Stimulated activated CD8-positive, alpha-beta memory T cell treated with anti-CD3 and anti-CD28 coated beads, Interleukin-2, amount 100 ng/mL, for 48 hours (primary cell): ENCODE measurements around the gene DIS3L2.
"Not testable (repeated sequence)": the region's sequence is repeated elsewhere in the genome, so short reads cannot be mapped to it uniquely, and the experiment has no call there.

Experiments
- DNase-seq, 2 donors: peaks; one replicate each; pipeline ENCODE4 v3.0.0-alpha.2; 2020; ENCODE audit warnings: low read depth in 2 of 2

DIS3L2 gene

DNA sequence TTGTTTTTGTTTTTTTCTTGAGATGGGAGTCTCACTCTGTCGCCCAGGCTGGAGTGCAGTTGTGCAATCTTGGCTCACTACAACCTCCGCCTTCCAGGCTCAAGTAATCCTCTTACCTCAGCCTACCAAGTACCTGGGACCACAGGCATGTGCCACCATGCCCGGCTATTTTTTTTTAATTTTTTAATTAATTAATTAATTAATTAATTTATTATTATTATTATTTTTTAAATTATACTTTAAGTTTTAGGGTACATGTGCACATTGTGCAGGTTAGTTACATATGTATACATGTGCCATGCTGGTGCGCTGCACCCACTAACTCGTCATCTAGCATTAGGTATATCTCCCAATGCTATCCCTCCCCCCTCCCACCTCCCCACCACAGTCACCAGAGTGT, 215.1 kb downstream of the DIS3L2 start:
- not testable (repeated sequence) for DNase-seq

DNA sequence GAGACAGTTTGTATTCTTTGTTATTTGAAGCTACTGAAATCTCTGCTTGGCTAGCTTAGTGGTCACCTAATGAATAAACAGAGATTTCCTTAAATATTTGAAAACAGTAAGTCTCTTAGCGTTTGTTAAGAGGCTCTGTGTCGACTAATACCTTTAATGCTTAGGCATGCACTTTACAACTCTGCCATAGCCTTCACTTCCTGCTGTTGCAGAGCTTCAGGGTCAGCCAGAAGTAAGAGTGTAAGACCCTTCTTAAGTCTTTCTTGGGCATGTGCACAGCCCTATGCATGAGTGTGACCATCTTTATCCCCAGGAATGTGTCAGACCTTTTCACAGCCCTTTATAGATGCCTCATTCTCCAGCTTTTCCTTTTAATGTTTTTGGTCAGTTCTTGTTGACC, 221.8 kb downstream of the DIS3L2 start:
- no peak for DNase-seq

DNA sequence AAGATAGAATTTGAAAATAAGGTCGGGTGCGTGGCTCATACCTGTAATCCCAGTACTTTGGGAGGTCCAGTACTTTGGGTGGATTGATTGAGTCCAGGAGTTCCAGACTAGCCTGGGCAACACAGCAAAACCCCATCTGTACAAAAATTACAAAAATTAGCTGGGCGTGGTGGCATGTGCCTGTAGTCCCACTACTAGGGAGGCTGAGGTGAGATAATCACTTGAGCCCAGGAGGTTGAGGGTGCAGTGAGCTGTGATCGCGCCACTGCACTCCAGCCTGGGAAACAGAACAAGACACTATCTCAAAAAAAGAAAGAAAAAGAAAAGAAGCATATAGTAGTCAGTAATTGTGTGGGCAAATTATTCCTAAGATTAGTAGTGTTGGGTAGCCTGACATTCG, 222.8 kb downstream of the DIS3L2 start:
- DNase-seq = no peak

- no peak for DNase-seq
Measured at GRCh38 chr2:232190796-232191195, 229.3 kb downstream of the DIS3L2 start.

DNA sequence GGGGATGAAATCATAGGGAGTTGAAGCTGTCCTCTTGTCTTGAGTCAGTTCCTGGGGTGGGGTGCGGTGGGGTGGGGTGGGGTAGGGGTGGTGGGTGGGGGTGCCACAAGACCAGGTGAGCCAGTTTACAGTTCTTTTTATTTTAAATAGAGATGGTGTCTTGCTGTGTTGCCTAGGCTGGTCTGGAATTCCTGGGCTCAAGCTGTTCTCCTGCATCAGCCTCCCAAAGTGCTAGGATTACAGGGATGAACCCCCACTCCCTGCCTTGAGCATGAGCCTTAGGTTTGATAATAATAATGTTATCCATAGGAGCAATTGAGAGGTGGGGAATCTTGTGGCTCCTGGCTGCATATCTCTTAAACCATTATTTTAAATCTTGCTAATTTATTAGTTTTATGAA, 234.0 kb downstream of the DIS3L2 start:
- DNase-seq = no peak

DNA sequence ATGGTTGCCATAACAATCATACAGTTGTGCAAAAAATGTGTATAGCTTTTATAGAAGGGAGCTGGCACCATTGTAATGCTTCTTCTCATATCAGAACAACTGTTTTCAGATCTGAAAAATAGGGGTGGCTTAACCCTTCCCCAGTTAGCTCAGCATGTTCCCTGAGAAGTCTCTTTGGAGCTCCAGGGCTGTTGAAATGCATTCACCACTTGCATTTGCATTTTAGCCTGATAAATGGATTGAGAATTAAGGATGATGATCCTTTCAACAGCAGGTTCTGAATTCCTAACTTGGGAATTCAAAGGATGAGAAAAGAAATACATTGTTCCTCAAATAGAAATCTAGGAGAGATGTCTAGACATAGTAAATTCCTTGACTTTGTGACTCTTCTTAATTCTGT, 235.3 kb downstream of the DIS3L2 start:
- no peak for DNase-seq

DNA sequence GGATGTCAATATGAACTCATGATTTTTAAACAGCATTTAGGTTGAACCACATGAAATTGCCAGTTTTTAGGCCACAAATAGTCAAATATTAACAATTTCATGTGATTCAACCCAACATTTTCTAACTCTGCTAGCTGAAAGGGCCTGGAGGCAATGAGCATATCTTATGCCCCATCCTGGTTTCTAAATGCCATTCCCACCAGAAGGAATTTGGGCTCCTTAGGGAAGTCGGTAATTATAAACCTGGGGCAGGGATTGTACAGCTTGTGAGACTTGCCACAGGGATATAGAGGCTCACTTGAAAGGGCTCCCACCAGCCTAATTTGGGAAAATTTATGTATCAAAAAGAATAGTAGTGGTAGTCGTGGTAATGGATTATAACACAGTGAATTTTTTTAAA, 238.7 kb downstream of the DIS3L2 start:
- no peak for DNase-seq

DNA sequence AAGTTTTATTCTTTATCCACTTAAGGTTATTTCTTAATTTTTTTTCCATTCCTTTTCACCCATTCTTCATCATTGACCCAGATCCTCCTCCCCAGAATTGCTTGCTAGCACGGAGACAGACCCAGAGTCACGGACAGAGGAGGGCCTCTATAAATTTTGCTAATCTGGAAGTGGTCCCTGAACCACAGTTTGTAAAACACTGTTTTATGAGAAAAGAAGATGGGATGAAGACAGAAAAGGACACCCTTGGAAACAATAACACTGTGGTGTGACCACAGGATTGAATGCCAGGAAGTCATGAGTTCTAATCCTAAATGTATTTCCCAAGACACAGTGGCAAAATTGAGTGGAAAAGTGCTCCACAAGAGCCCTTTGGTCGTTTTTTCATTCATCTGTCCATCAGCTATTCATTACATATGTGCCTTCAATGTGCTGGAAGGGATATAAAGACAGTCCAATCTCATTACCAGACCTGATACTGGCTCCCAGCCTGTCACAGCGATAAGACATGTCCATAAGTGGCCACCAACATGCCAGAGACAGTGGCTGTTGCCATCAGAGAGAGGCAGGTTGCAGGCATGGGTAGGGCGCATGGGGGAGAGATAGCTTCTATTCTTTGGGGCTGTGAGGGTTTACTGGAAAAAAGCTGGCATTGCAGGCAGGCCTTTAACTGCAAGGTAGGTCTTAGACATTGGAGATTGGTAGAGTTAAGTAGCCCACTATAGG, 241.8 kb downstream of the DIS3L2 start:
- DNase-seq = no peak

DNA sequence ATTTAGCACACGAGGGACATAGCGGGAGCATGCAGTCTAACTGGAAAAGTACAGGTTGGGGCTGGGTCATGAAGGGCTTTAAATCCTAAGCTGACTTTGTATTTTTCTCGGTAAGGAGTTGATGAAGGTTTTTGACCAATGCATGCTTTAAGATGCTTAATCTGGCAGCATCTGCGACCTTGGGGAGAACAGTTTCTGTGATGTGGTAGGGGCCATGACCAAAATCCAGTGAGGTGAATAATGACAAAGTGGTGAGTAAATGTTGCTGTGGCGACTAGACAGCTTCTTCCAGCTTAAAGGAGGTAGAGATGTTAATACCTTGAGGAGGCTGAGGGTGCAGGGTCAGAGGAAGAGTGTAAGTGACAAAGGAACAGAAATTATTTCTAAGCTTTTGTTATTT, 242.4 kb downstream of the DIS3L2 start:
- DNase-seq = peak in 1 of 2 donors; percentile 1

GRCh38 chr2:232204457-232204931, 243.0 kb downstream of the DIS3L2 start:
- no peak for DNase-seq

- DNase-seq = no peak
Measured at GRCh38 chr2:232207174-232207573, 245.7 kb downstream of the DIS3L2 start.

- DNase-seq = no peak
Measured at GRCh38 chr2:232210306-232210705, 248.8 kb downstream of the DIS3L2 start.

DNA sequence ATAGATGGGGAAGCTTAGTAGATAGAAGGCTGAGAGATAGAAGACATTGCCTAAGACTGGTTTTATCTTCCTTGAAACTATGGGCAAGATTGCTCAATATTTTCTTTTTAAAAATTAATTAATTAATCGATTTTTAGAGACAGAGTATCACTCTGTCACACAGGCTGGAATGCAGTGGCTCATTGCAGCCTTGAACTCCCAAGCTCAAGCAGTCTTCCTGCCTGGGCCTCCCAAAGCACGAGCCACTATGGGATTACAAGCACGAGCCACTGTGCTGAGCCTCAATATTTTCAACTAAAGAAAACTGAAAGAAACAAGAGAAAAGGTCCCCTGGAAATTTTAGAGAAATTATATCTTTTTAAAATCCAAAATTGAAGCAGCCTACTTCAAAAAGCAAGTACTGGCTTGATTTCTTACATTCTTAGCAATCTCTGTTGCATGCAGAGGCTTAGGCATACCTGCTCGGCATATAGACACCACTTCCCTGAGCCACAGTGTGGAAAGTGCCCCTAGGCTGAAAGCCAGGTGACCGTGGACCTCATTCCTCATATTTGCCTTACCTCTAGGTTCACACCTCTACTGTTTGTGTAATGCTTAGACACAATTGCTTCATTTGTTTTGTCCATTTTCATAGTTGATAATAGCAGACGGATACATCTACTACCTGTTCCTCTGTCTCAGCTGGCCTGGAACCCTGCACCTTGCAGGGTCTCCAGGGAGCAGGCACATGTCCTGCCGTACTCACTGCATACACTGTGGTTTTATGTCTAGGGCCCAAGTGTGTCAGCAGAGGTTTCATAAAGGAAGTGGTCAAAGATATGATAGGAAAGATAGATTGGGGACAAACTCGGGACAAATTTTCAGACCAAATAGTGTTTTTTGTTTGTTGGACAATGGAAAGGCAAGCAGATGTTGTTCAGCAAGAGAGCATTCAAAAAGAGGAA, 250.5 kb downstream of the DIS3L2 start:
- no peak for DNase-seq

GRCh38 chr2:232213176-232213575, 251.7 kb downstream of the DIS3L2 start:
- DNase-seq = no peak

GRCh38 chr2:232214053-232214452, 252.5 kb downstream of the DIS3L2 start:
- no peak for DNase-seq

DNA sequence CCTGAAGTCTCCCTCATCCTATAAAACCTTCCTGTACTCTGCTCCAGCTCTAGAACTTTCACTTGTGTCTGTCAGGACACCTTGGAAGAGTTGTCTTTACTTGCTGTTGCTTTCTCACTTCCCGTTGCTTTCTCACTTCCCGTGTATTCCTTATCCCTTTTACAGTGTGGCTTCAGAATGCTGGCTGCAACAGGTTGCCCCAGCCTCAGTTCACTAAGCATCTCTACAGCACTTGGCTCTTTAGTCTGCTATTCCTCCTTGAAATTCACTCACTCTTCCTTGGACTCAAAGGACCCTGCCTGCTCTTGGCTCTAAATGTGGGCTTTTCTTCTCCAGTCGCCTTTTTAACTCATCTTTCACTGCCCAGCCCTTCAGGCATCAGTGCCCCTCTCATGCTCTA, 254.5 kb downstream of the DIS3L2 start:
- no peak for DNase-seq

DNA sequence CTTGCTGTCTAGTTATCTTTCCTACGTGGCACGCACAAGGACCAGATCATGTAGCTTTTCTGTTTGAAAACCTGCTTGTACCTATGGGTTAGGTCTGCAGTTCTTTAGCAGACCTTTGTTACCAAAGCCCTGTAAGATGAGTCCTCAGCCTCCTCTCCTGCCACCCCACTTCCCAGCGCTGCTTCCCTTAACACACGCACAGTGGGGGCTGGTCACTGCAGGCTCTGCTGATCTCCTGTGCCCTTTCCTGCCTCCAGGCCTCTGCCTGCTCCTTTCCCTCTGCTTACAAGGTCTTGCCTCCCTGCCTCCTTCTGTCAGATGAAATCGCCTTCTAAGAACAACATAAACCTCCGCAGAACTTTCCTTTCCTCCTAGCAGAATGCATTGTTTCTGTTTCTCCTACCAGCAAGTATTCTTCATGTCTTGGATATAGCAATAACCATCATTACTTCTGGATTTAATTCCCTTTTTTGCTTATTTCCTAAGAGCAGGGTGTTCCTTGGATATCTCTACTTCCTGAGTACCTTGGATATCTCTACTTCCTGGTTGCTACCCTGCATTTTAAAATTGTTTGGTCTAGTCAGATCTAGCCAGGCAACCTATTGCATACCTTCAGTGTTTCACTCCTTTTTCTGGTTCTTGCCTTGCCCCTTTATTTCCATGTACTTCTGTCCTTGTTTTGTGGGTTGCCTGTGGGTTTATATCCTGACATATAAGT, 257.4 kb downstream of the DIS3L2 start:
- DNase-seq = no peak

GRCh38 chr2:232219496-232219870, 258.0 kb downstream of the DIS3L2 start:
- DNase-seq = no peak

DNA sequence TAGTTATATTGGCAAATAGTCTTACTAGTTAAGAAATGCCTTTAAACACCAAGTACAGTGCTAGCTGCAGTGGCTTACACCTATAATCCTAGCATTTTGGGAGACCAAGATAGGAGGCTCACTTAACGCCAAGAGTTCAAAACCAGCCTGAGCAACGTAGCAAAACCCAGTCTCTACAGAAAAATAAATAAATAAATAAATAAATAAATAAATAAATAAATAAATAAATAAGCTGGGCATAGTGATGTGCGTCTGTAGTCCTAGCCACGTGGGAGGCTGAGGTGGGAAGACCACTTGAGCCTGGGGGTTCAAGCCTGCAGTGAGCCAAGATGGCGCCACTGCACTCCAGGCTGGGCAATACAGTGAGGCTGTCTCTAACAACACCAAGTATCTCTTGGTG, 258.4 kb downstream of the DIS3L2 start:
- DNase-seq = no peak

DNA sequence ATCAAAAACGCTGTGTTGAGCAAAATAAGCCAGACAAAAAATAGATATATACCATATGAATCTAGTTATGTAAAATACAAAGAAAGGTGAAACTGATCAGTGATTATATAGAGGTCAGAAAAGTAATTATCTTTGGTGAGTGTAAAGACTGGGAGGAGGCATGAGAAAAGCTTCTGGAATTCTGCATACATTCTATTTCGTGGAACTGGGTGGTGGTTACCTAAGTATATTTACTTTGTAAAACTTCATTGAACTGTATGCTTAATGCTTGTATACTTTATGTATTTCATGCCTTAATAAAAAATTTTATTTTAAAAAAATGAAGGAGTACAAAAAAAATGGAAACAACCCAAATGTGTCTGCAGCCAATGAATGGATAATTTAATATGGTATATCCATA, 263.9 kb downstream of the DIS3L2 start:
- no peak for DNase-seq

- no peak for DNase-seq
Measured at GRCh38 chr2:232225895-232226294, 264.4 kb downstream of the DIS3L2 start.

DNA sequence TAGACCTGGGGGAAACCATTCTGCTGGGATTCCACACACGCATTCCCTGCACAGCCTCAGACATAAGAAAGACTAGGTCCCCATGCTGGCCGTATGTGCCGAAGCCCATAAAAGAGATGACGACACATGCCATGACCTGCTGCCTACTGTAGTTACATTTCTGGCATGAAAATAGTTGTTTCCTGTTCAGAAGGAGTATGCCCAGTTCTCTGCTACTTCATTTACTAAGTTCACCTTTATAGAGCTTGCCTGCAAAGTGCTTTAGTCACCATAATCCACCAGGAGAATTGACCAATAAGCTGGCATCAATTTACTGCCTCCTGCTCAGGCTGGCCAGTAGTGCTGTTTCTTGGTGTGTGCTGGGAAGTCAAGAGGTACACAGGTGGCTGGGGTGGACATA, 266.8 kb downstream of the DIS3L2 start:
- DNase-seq = no peak
